GM15510 (cell line): ENCODE measurements around the gene GBP7.

Experiments used
- POLR2A ChIP-seq: IDR thresholded peaks from 3 replicates; pipeline ENCODE4 v1.6.1; 2011; ENCODE audit warnings: borderline replicate concordance; ENCODE audit not compliant: insufficient read length; ENCODE audit errors: extremely low read depth

Gene GBP7, protein sequence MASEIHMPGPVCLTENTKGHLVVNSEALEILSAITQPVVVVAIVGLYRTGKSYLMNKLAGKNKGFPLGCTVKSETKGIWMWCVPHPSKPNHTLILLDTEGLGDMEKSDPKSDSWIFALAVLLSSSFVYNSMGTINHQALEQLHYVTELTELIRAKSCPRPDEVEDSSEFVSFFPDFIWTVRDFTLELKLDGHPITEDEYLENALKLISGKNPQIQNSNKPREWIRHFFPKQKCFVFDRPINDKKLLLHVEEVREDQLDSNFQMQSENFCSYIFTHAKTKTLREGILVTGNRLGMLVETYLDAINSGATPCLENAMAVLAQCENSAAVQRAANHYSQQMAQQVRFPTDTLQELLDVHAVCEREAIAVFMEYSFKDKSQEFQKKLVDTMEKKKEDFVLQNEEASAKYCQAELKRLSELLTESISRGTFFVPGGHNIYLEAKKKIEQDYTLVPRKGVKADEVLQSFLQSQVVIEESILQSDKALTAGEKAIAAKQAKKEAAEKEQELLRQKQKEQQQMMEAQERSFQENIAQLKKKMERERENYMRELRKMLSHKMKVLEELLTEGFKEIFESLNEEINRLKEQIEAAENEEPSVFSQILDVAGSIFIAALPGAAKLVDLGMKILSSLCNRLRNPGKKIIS

DNA sequence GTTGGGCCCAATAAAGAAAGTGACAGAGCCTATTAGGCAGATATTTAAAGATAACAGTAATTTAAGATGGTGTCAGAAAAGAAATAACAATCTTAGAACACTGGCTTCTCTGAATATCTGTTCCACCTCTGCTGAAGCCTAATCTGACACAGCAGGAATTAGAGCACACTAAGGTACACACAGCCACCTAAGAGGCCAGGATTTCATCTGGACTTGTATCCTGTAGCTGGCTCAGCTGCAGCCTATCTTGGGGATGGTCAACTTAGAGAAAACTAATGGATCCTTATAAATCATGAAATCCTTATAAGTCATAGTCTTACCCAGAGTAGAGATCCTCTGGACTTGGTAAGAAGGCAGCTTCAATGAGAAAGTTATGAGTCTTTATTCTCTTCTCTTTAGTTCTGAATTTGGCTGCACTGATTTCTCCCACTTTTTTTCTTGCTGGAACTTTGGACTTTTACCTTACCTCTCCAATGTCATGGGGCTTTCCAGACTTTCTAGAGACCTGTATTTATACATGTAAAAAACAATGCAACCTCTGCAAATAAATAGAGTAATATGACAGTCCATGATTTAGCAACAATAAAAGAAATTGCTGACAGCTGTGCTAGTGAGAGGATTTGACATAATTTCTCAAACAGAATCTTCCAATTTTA, at the start of gene GBP7:
TSS of gene GBP7 (minus strand) at position 403 of the 656 bp plus-strand sequence. CDS start 4,068 bp downstream, outside the sequence.
- no peak for TF ChIP-seq POLR2A

DNA sequence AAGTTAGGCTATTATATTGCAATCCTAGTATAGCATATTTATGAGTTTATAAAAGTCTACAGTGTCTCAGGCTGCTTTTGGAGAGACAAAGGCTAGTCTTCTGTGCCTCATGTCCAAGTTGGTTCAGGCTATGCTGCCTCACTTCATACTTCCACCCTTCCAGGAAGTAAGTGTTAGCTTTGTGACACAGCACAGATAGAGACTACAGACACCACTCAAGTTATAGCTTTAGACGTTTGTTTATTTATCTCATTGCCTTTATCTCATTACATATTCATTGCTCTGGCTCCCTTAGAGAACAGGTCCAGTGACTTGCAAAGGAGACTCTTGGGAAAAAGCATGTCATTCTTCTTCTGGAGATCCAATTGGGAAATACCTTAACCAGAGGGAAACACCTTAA, 45.5 kb upstream of the GBP7 start:
- no peak for TF ChIP-seq POLR2A

DNA sequence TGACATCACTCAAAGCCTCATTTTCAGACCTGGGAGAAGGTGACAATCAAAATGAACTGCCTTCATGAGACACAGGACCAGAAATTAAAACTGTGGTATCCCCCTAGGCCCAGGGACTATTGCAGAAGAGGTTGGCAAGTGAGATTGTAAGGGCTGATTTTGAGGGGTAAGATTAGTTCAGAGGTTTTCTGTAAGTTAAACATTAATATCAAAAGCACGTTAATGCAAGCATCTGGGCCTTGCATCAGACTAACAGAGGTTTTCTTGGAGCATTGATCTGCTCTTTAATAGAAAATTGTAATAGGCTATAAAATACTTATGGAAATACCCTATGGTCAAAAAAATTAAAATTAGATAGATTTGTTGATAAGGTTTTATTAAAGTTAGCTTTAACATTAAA, 37.5 kb upstream of the GBP7 start:
- no peak for TF ChIP-seq POLR2A

GRCh38 chr1:89211035-89211634, 35.3 kb upstream of the GBP7 start:
- TF ChIP-seq POLR2A: no peak

GRCh38 chr1:89206373-89206772, 30.6 kb upstream of the GBP7 start:
- no peak for TF ChIP-seq POLR2A

GRCh38 chr1:89203166-89203565, 27.4 kb upstream of the GBP7 start:
- no peak for TF ChIP-seq POLR2A

GRCh38 chr1:89201106-89201794, 25.4 kb upstream of the GBP7 start:
- TF ChIP-seq POLR2A: no peak

- TF ChIP-seq POLR2A: no peak
Measured at GRCh38 chr1:89200663-89201062, 24.9 kb upstream of the GBP7 start.

- TF ChIP-seq POLR2A: no peak
Measured at GRCh38 chr1:89199525-89200031, 23.8 kb upstream of the GBP7 start.

GRCh38 chr1:89198491-89199072, 22.8 kb upstream of the GBP7 start, which contains the start of gene GBP4:
TSS of gene GBP4 (minus strand) at chr1:89198942. CDS start at chr1:89198834, 108 bp downstream.
- TF ChIP-seq POLR2A: no peak

DNA sequence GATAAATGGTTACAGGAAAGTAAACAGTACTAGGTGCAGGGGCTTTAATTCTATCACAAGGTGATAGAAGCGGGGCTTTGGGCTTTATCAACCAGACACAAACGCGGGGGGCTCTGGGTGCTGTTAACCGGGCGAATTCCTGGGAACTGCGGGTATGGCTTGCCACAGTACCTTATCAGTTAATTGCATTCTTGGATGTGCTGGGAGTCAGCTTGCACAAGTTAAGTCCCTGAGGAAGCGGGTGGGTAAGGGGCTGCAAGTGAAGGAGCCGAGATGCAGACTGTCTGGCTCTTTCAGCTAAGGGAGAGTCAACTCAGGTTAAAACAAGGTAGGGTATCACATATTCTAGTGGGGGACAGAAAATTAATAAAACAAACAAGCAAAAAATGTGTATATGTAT, 22.3 kb upstream of the GBP7 start:
- TF ChIP-seq POLR2A: no peak

- TF ChIP-seq POLR2A: no peak
Measured at GRCh38 chr1:89195476-89195875, 19.7 kb upstream of the GBP7 start.

DNA sequence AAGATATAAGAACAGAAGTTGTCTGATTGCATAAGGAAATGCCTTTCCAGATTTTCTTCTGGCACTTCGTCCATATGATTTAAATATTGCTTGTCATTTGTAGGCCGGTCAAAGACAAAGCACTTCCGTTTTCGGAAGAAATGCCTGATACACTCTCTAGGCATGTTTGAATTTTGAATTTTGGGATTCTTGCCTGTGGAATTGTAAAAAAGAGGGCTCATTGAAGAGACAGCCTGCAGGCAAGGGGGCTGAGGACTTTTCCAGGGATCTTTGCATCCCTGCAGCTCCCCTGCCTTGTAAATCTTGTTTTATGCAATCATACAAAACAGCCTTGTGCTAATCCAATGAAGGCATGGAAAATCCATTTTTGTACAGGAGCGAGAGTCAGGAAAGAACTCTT, 15.5 kb upstream of the GBP7 start:
- TF ChIP-seq POLR2A: no peak

GRCh38 chr1:89190017-89190416, 14.2 kb upstream of the GBP7 start:
- no peak for TF ChIP-seq POLR2A
